Erythroblast (primary cell): ENCODE results near the gene REM2.

ENCODE experiments used
- DNase-seq, 2 experiments: peaks; one replicate each; lab custom pipeline; 2025; lab: John Stamatoyannopoulos, UW
- GATA1 ChIP-seq: IDR thresholded peaks from 2 replicates; pipeline ENCODE4 v1.6.1; 2011; ENCODE audit warnings: low read depth, mild to moderate bottlenecking, control low read depth, low read length, moderate library complexity
- POLR2A ChIP-seq: IDR thresholded peaks from 2 replicates; pipeline ENCODE4 v1.6.1; 2011; ENCODE audit warnings: mild to moderate bottlenecking, low read length

The REM2 gene

DNA sequence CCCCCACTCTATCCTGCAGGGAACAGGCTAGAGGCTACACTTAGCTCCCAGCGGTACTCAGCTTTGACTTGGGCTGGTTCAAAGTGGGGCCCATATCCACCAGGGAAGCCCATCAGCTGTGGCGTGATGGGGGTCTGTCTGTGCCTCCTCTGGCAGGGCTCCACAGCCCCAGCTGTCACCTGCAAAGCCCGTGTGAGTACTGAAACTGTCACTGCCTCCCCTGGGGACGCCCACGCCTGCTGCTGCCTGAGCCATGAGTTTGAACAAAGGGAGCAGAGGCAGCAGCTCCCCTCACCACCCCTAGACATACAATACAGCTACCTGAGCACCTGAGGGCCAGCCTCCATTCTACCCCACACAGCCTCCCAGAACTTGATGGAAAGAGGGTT is 5.0 kb downstream of the REM2 start:
- no peak for TF ChIP-seq POLR2A
- no peak for TF ChIP-seq GATA1
- no peak for DNase-seq

- TF ChIP-seq GATA1 (no peak), POLR2A (no peak)
- no peak for DNase-seq
These were observed 5.6 kb downstream of the REM2 start for GRCh38 chr14:22888662-22889061.

GRCh38 chr14:22890416-22890815 is 7.4 kb downstream of the REM2 start:
- DNase-seq, result no peak
- no peak for TF ChIP-seq GATA1
- no peak for TF ChIP-seq POLR2A

- TF ChIP-seq GATA1, result no peak
- no peak for TF ChIP-seq POLR2A
- DNase-seq, result no peak
These were observed 9.5 kb downstream of the REM2 start for GRCh38 chr14:22892488-22892887.

- TF ChIP-seq POLR2A (no peak), GATA1 (no peak)
- no peak for DNase-seq
These were observed 10.7 kb downstream of the REM2 start for GRCh38 chr14:22893706-22894105.

GRCh38 chr14:22895402-22895801 is 12.4 kb downstream of the REM2 start:
- DNase-seq, result no peak
- TF ChIP-seq POLR2A, result no peak
- TF ChIP-seq GATA1, result no peak

- no peak for TF ChIP-seq POLR2A
- no peak for DNase-seq
These were observed 13.3 kb downstream of the REM2 start for GRCh38 chr14:22896356-22896755.

DNA sequence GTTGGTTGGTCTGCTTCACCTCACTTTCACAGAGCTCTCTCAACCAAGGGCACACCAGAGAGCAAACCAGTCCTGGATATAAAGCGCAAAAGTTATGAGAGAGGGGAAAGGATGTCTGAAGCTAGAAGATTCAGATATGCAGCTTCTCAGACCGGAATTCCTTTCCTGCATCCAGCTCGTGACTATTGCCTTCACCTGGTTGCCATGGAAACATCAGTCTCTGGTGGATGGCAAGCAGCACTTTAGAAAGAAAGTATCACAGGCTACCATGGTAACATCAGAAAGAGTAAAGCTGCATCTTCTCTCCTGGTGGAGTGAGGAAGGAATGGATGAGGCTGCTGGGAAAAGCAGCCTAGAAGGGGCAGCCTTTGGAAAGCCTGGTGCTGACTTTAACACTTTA is 13.7 kb downstream of the REM2 start:
- TF ChIP-seq GATA1, result no peak
- no peak for TF ChIP-seq POLR2A
- no peak for DNase-seq

DNA sequence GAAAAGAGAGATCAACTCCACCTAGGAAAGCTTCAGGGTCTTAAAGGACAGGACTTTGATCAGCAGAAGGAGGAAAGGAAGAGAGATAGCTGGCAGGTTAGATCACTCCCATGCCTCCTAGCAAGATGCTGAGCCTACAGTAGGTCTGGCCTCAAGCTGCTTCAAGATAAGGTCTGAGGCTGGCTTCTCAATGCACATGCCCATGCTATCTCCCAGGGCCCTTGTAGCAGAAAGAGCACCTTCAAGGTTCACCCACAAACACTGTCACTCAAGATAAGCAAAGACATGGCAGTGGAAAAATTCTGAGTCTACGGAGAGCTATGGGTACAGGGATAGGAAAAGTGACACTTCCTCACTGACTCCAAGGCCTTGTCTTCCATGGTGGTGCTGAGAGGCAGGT is 14.3 kb downstream of the REM2 start:
- TF ChIP-seq GATA1, result peak; percentile 77
- TF ChIP-seq POLR2A, result peak; percentile 50
- peak; percentile 91 to 99 for DNase-seq

- DNase-seq, result peak; percentile 50 to 73
- TF ChIP-seq GATA1, result no peak
- no peak for TF ChIP-seq POLR2A
These were observed 15.5 kb downstream of the REM2 start for GRCh38 chr14:22898302-22899090.

DNA sequence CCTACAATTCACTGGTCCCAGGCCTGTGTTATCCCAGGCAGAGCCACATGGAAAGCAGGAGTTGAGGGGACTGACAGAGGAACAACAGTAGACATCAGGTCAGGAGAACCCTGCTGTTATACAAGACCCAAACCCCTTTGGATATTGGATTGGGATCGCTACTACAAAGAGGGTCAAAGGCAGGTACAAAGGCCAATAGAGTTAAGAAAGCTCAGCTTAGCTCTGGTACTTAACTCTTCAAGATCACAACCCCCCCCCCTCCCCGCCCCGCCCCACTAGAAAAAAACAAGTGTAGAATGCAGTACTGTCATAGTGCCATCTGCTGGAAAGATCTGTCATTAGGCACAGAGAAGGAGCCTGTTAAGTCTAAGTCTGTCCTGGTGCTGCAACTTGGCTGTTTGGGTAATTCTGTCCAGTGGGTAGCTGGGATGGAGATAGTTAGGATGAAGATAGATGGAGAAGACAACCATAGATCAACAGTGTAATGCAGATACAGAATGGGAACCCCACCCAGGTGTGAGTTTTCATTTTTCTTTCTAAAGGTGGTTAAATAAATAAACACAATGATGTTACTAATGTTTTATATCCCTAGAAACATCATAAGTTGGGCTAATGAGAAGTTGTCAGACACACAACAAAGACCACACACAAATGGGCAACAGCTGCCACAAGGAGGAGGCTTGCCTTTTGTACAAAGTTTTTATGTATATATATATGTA is 17.2 kb downstream of the REM2 start:
- peak; percentile 87 to 90 for DNase-seq
- TF ChIP-seq GATA1, result no peak
- TF ChIP-seq POLR2A, result no peak

GRCh38 chr14:22901799-22902198 is 18.8 kb downstream of the REM2 start:
- TF ChIP-seq GATA1, result no peak
- no peak for TF ChIP-seq POLR2A
- DNase-seq, result no peak

GRCh38 chr14:22903742-22904087 is 20.7 kb downstream of the REM2 start:
- TF ChIP-seq GATA1 (no peak), POLR2A (no peak)

DNA sequence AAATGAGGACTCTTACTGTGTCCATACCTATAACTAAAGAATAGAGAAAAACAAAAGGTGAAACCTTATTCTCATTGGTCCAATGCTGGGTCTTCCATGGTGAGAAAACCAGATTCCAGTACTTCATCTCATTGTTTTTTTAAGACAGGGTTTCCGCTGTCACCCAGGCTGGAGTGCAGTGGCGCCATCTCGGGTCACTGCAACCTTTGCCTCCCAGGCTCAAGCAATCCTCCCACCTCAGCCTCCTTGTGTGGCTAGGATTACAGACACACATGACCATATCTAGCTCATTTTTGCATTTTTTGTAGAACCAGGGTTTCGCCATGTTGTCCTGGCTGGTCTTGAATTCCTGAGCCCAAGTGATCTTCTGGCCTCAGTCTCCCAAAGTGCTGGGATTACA is 22.6 kb downstream of the REM2 start:
- TF ChIP-seq GATA1, result no peak
- TF ChIP-seq POLR2A, result no peak
- no peak for DNase-seq

More at GRCh38 chr14:22903742-22904087, 20.7 kb downstream of the REM2 start:
- no peak for DNase-seq

GRCh38 chr14:22906073-22906472 is 23.1 kb downstream of the REM2 start:
- DNase-seq, result no peak
- TF ChIP-seq POLR2A (no peak), GATA1 (no peak)
